ENCODE data around the gene KIF1B. TPM values are rescaled to one million over a fixed set of nuclear protein-coding genes. Genes with fewer than 3 reads are reported as not detected.
"Not testable (repeated sequence)": the region's sequence is repeated elsewhere in the genome, so short reads cannot be mapped to it uniquely, and the experiment has no call there.

The KIF1B gene
- total RNA-seq, 2 experiments from 2014 or later: 7.9 to 9.7 TPM

DNA sequence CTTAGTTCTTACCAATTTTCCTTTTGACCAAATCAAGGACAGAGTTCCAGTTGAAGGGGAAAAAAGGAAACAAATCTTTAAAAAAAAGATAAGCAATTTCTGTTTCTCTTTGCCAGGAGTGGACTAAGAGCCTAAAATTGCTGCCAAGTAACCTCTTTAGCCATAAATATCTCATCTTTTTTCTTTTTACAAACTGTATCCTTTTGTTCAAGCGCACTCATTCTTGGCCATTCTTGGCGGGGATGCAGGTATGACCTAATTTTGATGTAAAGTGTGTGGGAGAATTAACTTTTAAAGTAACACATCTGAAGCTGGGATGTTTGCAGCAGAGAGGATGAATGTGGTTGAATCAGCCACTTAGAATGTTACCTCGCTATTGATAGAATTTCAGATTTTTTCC, 13.4 kb upstream of the KIF1B start:
- DNase-seq (no peak), ATAC-seq (ENCODE audit: poor library complexity) (no peak)
- POLR2A ChIA-PET: no interaction called here
- Histone ChIP-seq H3K9me3 (ENCODE audit: control insufficient read depth in 1 of 2, insufficient read depth in 1 of 2, low read length in 2 of 2) (no peaks in the 10 kb centered on the region), H3K27ac (ENCODE audit: low read depth in 1 of 2, low read length in 2 of 2) (no peak overlapping the region), H3K4me1 (ENCODE audit: insufficient read depth, low read length) (no peaks in the 10 kb centered on the region), H3K36me3 (ENCODE audit: insufficient read depth, low read length) (no peaks in the 10 kb centered on the region), H3K27me3 (ENCODE audit: control insufficient read depth in 1 of 2, insufficient read depth in 2 of 2, low read length in 2 of 2) (peaks cover 0 to 2% of the 10 kb centered on the region in 2 experiments), H3K4me3 (ENCODE audit: low read length) (no peak overlapping the region)
- no peak overlapping the region for H3K27ac Mint-ChIP-seq
- intact Hi-C loops (cut with DNase I, micrococcal nuclease): no loop called here
- H3K27me3 Mint-ChIP-seq: peaks cover 5% of the 10 kb centered on the region
- TF ChIP-seq, protein P1, sequence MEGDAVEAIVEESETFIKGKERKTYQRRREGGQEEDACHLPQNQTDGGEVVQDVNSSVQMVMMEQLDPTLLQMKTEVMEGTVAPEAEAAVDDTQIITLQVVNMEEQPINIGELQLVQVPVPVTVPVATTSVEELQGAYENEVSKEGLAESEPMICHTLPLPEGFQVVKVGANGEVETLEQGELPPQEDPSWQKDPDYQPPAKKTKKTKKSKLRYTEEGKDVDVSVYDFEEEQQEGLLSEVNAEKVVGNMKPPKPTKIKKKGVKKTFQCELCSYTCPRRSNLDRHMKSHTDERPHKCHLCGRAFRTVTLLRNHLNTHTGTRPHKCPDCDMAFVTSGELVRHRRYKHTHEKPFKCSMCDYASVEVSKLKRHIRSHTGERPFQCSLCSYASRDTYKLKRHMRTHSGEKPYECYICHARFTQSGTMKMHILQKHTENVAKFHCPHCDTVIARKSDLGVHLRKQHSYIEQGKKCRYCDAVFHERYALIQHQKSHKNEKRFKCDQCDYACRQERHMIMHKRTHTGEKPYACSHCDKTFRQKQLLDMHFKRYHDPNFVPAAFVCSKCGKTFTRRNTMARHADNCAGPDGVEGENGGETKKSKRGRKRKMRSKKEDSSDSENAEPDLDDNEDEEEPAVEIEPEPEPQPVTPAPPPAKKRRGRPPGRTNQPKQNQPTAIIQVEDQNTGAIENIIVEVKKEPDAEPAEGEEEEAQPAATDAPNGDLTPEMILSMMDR (IDR thresholded peaks at IDR 0.05): no peak
- H3K36me3 Mint-ChIP-seq (ENCODE audit: low read depth): no peaks in the 10 kb centered on the region
- H3K4me3 Mint-ChIP-seq: no peak overlapping the region
- CTCF ChIA-PET: no interaction called here
- no peaks in the 10 kb centered on the region for H3K4me1 Mint-ChIP-seq (ENCODE audit: low read depth)
- no peaks in the 10 kb centered on the region for H3K9me3 Mint-ChIP-seq

DNA sequence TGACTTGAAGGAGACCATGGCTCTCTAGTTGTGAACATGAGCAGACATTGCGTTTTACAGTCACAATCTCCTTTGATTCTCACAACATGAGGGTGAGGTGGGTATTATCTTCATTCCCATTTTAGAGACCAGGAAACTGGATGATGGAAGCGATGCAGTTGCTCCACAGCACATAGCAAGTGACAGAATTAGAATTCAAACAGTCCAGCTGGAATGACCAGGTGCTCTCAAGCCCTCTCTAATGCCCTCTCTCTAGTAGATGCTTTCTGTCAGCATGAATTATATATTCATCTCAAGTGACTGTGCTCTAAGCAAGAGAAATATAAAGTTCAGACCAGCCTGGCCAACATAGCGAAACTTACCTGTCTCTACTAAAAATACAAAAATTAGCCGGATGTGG, 9.8 kb upstream of the KIF1B start:
- H3K27ac ChIP-seq (ENCODE audit: low read depth in 1 of 2, low read length in 2 of 2): no peak overlapping the region
- no peaks in the 10 kb centered on the region for H3K36me3 Mint-ChIP-seq (ENCODE audit: low read depth)
- intact Hi-C loops (cut with DNase I, micrococcal nuclease): no loop called here
- H3K4me3 ChIP-seq (ENCODE audit: low read length): no peak overlapping the region
- DNase-seq (no peak), ATAC-seq (ENCODE audit: poor library complexity) (no peak)
- H3K4me3 Mint-ChIP-seq: no peak overlapping the region
- H3K27me3 ChIP-seq (ENCODE audit: control insufficient read depth in 1 of 2, insufficient read depth in 2 of 2, low read length in 2 of 2): peaks cover 0 to 2% of the 10 kb centered on the region in 2 experiments
- H3K27ac Mint-ChIP-seq: no peak overlapping the region
- no peaks in the 10 kb centered on the region for H3K36me3 ChIP-seq (ENCODE audit: insufficient read depth, low read length)
- CTCF ChIA-PET: no interaction called here
- H3K9me3 ChIP-seq (ENCODE audit: control insufficient read depth in 1 of 2, insufficient read depth in 1 of 2, low read length in 2 of 2): no peaks in the 10 kb centered on the region
- POLR2A ChIA-PET: no interaction called here
- H3K9me3 Mint-ChIP-seq: no peaks in the 10 kb centered on the region
- no peaks in the 10 kb centered on the region for H3K4me1 ChIP-seq (ENCODE audit: insufficient read depth, low read length)
- TF ChIP-seq, protein P1 (IDR thresholded peaks at IDR 0.05): no peak
- H3K27me3 Mint-ChIP-seq: peaks cover 5% of the 10 kb centered on the region
- H3K4me1 Mint-ChIP-seq (ENCODE audit: low read depth): no peaks in the 10 kb centered on the region

- H3K27ac ChIP-seq (ENCODE audit: low read depth in 1 of 2, low read length in 2 of 2): no peak overlapping the region
- H3K9me3 Mint-ChIP-seq: no peaks in the 10 kb centered on the region
- H3K27ac Mint-ChIP-seq: no peak overlapping the region
- H3K4me3 ChIP-seq (ENCODE audit: low read length): no peak overlapping the region
- TF ChIP-seq, protein P1 (IDR thresholded peaks at IDR 0.05): no peak
- no peak for DNase-seq
- H3K27me3 ChIP-seq (ENCODE audit: control insufficient read depth in 1 of 2, insufficient read depth in 2 of 2, low read length in 2 of 2): peaks cover 0 to 2% of the 10 kb centered on the region in 2 experiments
- POLR2A ChIA-PET: no interaction called here
- no peak for ATAC-seq (ENCODE audit: poor library complexity)
- H3K4me1 ChIP-seq (ENCODE audit: insufficient read depth, low read length): no peaks in the 10 kb centered on the region
- intact Hi-C loops (cut with DNase I, micrococcal nuclease): no loop called here
- H3K27me3 Mint-ChIP-seq: peaks cover 5% of the 10 kb centered on the region
- H3K9me3 ChIP-seq (ENCODE audit: control insufficient read depth in 1 of 2, insufficient read depth in 1 of 2, low read length in 2 of 2): no peaks in the 10 kb centered on the region
- H3K36me3 ChIP-seq (ENCODE audit: insufficient read depth, low read length): no peaks in the 10 kb centered on the region
- H3K4me1 Mint-ChIP-seq (ENCODE audit: low read depth): peaks cover under 1% of the 10 kb centered on the region
- no peak overlapping the region for H3K4me3 Mint-ChIP-seq
- CTCF ChIA-PET: no interaction called here
- no peaks in the 10 kb centered on the region for H3K36me3 Mint-ChIP-seq (ENCODE audit: low read depth)
Observed at GRCh38 chr1:10204003-10204642, 6.2 kb upstream of the KIF1B start.

- POLR2A ChIA-PET; CTCF ChIA-PET; DNase-seq; intact Hi-C loops (cut with DNase I, micrococcal nuclease); ATAC-seq (ENCODE audit: poor library complexity); H3K27ac ChIP-seq (ENCODE audit: low read depth in 1 of 2, low read length in 2 of 2); H3K4me1 ChIP-seq (ENCODE audit: insufficient read depth, low read length); H3K27me3 ChIP-seq (ENCODE audit: control insufficient read depth in 1 of 2, insufficient read depth in 2 of 2, low read length in 2 of 2); H3K9me3 ChIP-seq (ENCODE audit: control insufficient read depth in 1 of 2, insufficient read depth in 1 of 2, low read length in 2 of 2); H3K4me1 Mint-ChIP-seq (ENCODE audit: low read depth); H3K4me3 ChIP-seq (ENCODE audit: low read length); H3K4me3 Mint-ChIP-seq; H3K27me3 Mint-ChIP-seq; H3K27ac Mint-ChIP-seq; H3K36me3 Mint-ChIP-seq (ENCODE audit: low read depth); H3K9me3 Mint-ChIP-seq; H3K36me3 ChIP-seq (ENCODE audit: insufficient read depth, low read length): not testable (repeated sequence)
Observed at GRCh38 chr1:10205206-10205605, 5.2 kb upstream of the KIF1B start.
